Neural cell (in vitro differentiated cells): ENCODE results near the gene FAF1. TPM values are rescaled to one million over a fixed set of nuclear protein-coding genes. Genes with fewer than 3 reads are reported as not detected.

ENCODE experiments used
- H2AFZ ChIP-seq: fragments of 200-600, 300-800 bp; sonication (generic), shearing (Covaris generic); 2 replicates; pipeline ENCODE4 v1.6.0; 2014; ENCODE audit warnings: low read depth, mild to moderate bottlenecking, antibody characterized with exemption, low read length, moderate library complexity
- H3F3A ChIP-seq: fragments of 200-600 bp; shearing (Covaris generic); 2 replicates; pipeline ENCODE4 v1.6.1; 2016; ENCODE audit warnings: mild to moderate bottlenecking, moderate library complexity, mixed read lengths, antibody characterized with exemption, low read length; ENCODE audit not compliant: insufficient read depth, poor library complexity, severe bottlenecking
- H3K27ac ChIP-seq: fragments of 200-600, 300-800 bp; sonication (generic), shearing (Covaris generic); 2 replicates; pipeline ENCODE4 v1.5.1; 2014; ENCODE audit warnings: mild to moderate bottlenecking, low read length, moderate library complexity
- H3K27me3 ChIP-seq: fragments of 300-800, 200-600 bp; sonication (generic), shearing (Covaris generic); 2 replicates; pipeline ENCODE4 v1.6.0; 2014; ENCODE audit warnings: mild to moderate bottlenecking, low read depth, low read length, moderate library complexity; ENCODE audit not compliant: insufficient read depth
- H3K36me3 ChIP-seq: fragments of 300-800, 200-600 bp; sonication (generic), shearing (Covaris generic); 2 replicates; pipeline ENCODE4 v1.5.1; 2014; ENCODE audit warnings: mild to moderate bottlenecking, antibody characterized with exemption, low read length, moderate library complexity; ENCODE audit not compliant: insufficient read depth
- H3K4me2 ChIP-seq: fragments of 300-800, 200-600 bp; sonication (generic), shearing (Covaris generic); 2 replicates; pipeline ENCODE4 v1.6.0; 2014; ENCODE audit warnings: mild to moderate bottlenecking, low read length
- H3K4me3 ChIP-seq: fragments of 300-800, 200-600 bp; sonication (generic), shearing (Covaris generic); 2 replicates; pipeline ENCODE4 v1.5.1; 2014; ENCODE audit warnings: mild to moderate bottlenecking, low read length, moderate library complexity
- H3K79me2 ChIP-seq: fragments of 200-600 bp; shearing (Covaris generic); replicated peaks from 2 replicates; pipeline ENCODE4 v1.6.0; 2014; ENCODE audit warnings: mild to moderate bottlenecking, low read length, moderate library complexity; ENCODE audit not compliant: insufficient read depth
- H3K9ac ChIP-seq: fragments of 300-800, 200-600 bp; sonication (generic), shearing (Covaris generic); 2 replicates; pipeline ENCODE4 v1.6.1; 2016; ENCODE audit warnings: mild to moderate bottlenecking, low read length, mixed read lengths
- H3K9me2 ChIP-seq: fragments of 200-600 bp; shearing (Covaris generic); 2 replicates; pipeline ENCODE4 v1.6.1; 2016; ENCODE audit warnings: mild to moderate bottlenecking, low read length, mixed read lengths; ENCODE audit not compliant: insufficient read depth
- H3K9me3 ChIP-seq: fragments of 200-600, 300-800 bp; sonication (generic), shearing (Covaris generic); 2 replicates; pipeline ENCODE4 v1.6.1; 2016; ENCODE audit warnings: mild to moderate bottlenecking, mixed run types, low read length, moderate library complexity, mixed read lengths
- H4K20me1 ChIP-seq: fragments of 200-600 bp; shearing (Covaris generic); 2 replicates; pipeline ENCODE4 v1.6.1; 2016; ENCODE audit warnings: mild to moderate bottlenecking, mixed run types; ENCODE audit not compliant: insufficient read depth
- CTCF ChIP-seq: fragments of 450-650 bp; IDR thresholded peaks from 2 replicates; pipeline ENCODE4 v1.5.1; 2014; ENCODE audit warnings: antibody characterized with exemption, mild to moderate bottlenecking, moderate library complexity; ENCODE audit not compliant: poor library complexity, severe bottlenecking
- EP300 ChIP-seq: fragments of 450-650 bp; conservative IDR thresholded peaks from 2 replicates; pipeline ENCODE4 v1.6.1; 2014; ENCODE audit warnings: antibody characterized with exemption, mild to moderate bottlenecking, moderate library complexity; ENCODE audit not compliant: poor library complexity, severe bottlenecking
- EZH2 ChIP-seq: fragments of 200-600, 300-800 bp; shearing (Covaris generic), sonication (generic); IDR thresholded peaks from 2 replicates; pipeline ENCODE4 v1.6.1; 2014; ENCODE audit warnings: antibody characterized with exemption, low read length, borderline replicate concordance, mild to moderate bottlenecking; ENCODE audit not compliant: insufficient read depth, poor library complexity, severe bottlenecking
- MXI1 ChIP-seq: fragments of 450-650 bp; conservative IDR thresholded peaks from 2 replicates; pipeline ENCODE4 v1.6.1; 2014; ENCODE audit warnings: antibody characterized with exemption, mild to moderate bottlenecking; ENCODE audit not compliant: poor library complexity, severe bottlenecking
- POLR2AphosphoS5 ChIP-seq: IDR thresholded peaks from 2 replicates; pipeline ENCODE4 v1.6.1; 2012
- SMC3 ChIP-seq: fragments of 450-650 bp; conservative IDR thresholded peaks from 2 replicates; pipeline ENCODE4 v1.6.1; 2014; ENCODE audit warnings: antibody characterized with exemption, mild to moderate bottlenecking, moderate library complexity; ENCODE audit not compliant: poor library complexity
- TAF1 ChIP-seq: IDR thresholded peaks from 2 replicates; pipeline ENCODE4 v1.6.1; 2012; ENCODE audit warnings: low read depth
- polyA plus RNA-seq: library from polyadenylated mRNA; depleted of rRNA; stranded (reverse); fragments of >200 nt; gene quantifications from 2 replicates; pipeline ENCODE4 v1.2.3, GENCODE V29; 2014
- TF ChIP-seq, protein P1 (sequence below): IDR thresholded peaks from 2 replicates; pipeline ENCODE4 v1.6.1; 2012; ENCODE audit warnings: borderline replicate concordance

The FAF1 gene
- polyA plus RNA-seq, 1 donor from 2014 or later, result 52.1 TPM

- H3K36me3 ChIP-seq, result no peaks in the 10 kb centered on the region
- peaks cover 4% of the 10 kb centered on the region for H3K9me3 ChIP-seq
- no peak for TF ChIP-seq POLR2AphosphoS5
- no peak for TF ChIP-seq CTCF
- no peak for TF ChIP-seq TAF1
- no peak for TF ChIP-seq MXI1
- TF ChIP-seq EP300, result no peak
- peak; percentile 14 for TF ChIP-seq EZH2
- TF ChIP-seq SMC3, result no peak
- TF ChIP-seq, protein P1, sequence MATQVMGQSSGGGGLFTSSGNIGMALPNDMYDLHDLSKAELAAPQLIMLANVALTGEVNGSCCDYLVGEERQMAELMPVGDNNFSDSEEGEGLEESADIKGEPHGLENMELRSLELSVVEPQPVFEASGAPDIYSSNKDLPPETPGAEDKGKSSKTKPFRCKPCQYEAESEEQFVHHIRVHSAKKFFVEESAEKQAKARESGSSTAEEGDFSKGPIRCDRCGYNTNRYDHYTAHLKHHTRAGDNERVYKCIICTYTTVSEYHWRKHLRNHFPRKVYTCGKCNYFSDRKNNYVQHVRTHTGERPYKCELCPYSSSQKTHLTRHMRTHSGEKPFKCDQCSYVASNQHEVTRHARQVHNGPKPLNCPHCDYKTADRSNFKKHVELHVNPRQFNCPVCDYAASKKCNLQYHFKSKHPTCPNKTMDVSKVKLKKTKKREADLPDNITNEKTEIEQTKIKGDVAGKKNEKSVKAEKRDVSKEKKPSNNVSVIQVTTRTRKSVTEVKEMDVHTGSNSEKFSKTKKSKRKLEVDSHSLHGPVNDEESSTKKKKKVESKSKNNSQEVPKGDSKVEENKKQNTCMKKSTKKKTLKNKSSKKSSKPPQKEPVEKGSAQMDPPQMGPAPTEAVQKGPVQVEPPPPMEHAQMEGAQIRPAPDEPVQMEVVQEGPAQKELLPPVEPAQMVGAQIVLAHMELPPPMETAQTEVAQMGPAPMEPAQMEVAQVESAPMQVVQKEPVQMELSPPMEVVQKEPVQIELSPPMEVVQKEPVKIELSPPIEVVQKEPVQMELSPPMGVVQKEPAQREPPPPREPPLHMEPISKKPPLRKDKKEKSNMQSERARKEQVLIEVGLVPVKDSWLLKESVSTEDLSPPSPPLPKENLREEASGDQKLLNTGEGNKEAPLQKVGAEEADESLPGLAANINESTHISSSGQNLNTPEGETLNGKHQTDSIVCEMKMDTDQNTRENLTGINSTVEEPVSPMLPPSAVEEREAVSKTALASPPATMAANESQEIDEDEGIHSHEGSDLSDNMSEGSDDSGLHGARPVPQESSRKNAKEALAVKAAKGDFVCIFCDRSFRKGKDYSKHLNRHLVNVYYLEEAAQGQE, result no peak
- no peaks in the 10 kb centered on the region for H3K79me2 ChIP-seq
- H3K4me2 ChIP-seq, result no peak overlapping the region
- no peak overlapping the region for H3K27ac ChIP-seq
- peaks cover 100% of the 10 kb centered on the region for H3K27me3 ChIP-seq
- H2AFZ ChIP-seq, result no peak overlapping the region
- H3K9ac ChIP-seq, result no peak overlapping the region
- H3K9me2 ChIP-seq, result no peaks in the 10 kb centered on the region
- H3K4me3 ChIP-seq, result no peak overlapping the region
- H3F3A ChIP-seq, result no peaks in the 10 kb centered on the region
- H4K20me1 ChIP-seq, result no peaks in the 10 kb centered on the region
Measured at GRCh38 chr1:50424884-50425375, 535.1 kb downstream of the FAF1 start.

DNA sequence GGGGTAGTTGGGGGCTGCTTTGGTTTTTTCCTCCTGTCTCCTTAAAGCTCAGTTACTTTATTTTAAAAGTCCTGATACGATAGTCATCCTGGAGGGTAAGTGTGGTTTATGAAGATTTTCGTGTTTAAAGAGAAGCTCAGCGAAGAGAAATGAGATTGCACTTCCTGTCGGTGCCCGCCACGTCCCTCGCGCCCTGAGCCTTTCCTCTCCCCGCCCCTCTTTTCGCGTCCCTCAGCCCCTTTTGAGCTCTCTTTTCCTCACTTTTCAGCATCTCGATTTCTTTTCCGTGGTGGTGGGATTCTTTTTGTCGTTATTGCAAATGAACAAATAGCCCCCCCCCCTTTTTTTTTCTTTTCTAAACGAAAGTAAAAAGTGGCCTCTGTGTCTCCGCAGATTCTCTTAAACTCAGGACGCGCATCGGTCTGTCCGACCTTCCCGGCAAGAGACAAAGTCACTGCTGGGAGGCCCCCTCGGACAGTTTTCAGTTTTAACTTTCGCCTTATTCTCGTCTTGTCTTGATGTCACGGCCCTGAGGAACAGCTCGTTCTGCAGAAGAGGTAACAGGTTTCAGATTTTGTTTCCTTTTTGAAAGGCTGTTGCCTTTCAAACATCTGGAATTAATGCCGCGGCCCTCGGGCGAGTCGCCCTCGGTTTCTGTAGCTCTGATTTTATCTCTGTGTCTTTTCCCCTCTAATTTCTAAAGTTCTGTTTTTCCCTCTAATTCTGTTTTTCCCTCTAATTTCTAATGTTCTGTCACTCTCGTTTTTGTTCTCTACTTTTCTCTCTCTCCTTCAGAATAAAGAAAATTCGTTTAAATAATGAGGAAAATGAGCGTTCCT is 535.8 kb downstream of the FAF1 start:
- H3K4me3 ChIP-seq, result no peak overlapping the region
- no peak overlapping the region for H3K27ac ChIP-seq

More for the DNA sequence above, 535.8 kb downstream of the FAF1 start:
- Histone ChIP-seq H3K4me2 (no peak overlapping the region), H4K20me1 (no peaks in the 10 kb centered on the region), H3K9me3 (peaks cover 4% of the 10 kb centered on the region), H3K9me2 (no peaks in the 10 kb centered on the region), H3K79me2 (no peaks in the 10 kb centered on the region), H3K27me3 (peaks cover 100% of the 10 kb centered on the region), H3K9ac (no peak overlapping the region), H2AFZ (no peak overlapping the region), H3F3A (no peaks in the 10 kb centered on the region), H3K36me3 (no peaks in the 10 kb centered on the region)
- TF ChIP-seq MXI1 (no peak), EZH2 (peak; percentile 28)
